Neural progenitor cell (in vitro differentiated cells): ENCODE data around the gene GPR65. TPM values are rescaled to one million over a fixed set of nuclear protein-coding genes. Genes with fewer than 3 reads are reported as not detected.
"Not testable (repeated sequence)": the region's sequence is repeated elsewhere in the genome, so short reads cannot be mapped to it uniquely, and the experiment has no call there.

Experiments used
- DNase-seq: peaks from one replicate; pipeline ENCODE4 v3.0.0-alpha.2; 2016; ENCODE audit warnings: low spot score
- H2AFZ ChIP-seq: fragments of 200-600 bp; sonication (generic); replicated peaks from 2 replicates; pipeline ENCODE4 v1.6.1; 2016; ENCODE audit warnings: antibody characterized with exemption
- H3F3A ChIP-seq: fragments of 200-600 bp; sonication (generic); 2 replicates; pipeline ENCODE4 v1.6.1; 2016; ENCODE audit warnings: antibody characterized with exemption, low read depth
- H3K27ac ChIP-seq: fragments of 200-600 bp; sonication (generic); 2 replicates; pipeline ENCODE4 v1.5.1; 2016; ENCODE audit warnings: mild to moderate bottlenecking
- H3K27me3 ChIP-seq: fragments of 200-600 bp; sonication (generic); 2 replicates; pipeline ENCODE4 v1.6.1; 2016; ENCODE audit warnings: mild to moderate bottlenecking, moderate library complexity
- H3K36me3 ChIP-seq: fragments of 200-600 bp; sonication (generic); 2 replicates; pipeline ENCODE4 v1.5.1; 2016
- H3K4me1 ChIP-seq: fragments of 200-600 bp; sonication (generic); 2 replicates; pipeline ENCODE4 v1.6.1; 2016; ENCODE audit warnings: mixed run types
- H3K4me2 ChIP-seq: fragments of 200-600 bp; sonication (generic); 2 replicates; pipeline ENCODE4 v1.6.1; 2016
- H3K4me3 ChIP-seq: fragments of 200-600 bp; sonication (generic); 2 replicates; pipeline ENCODE4 v1.5.1; 2016
- H3K79me2 ChIP-seq: fragments of 200-600 bp; sonication (generic); 2 replicates; pipeline ENCODE4 v1.6.1; 2016; ENCODE audit warnings: low read depth
- H3K9ac ChIP-seq: fragments of 200-600 bp; sonication (generic); 2 replicates; pipeline ENCODE4 v1.6.1; 2016
- H3K9me3 ChIP-seq: fragments of 200-600 bp; sonication (generic); 2 replicates; pipeline ENCODE4 v1.5.1; 2016; ENCODE audit warnings: low read depth
- H4K20me1 ChIP-seq: fragments of 200-600 bp; sonication (generic); 2 replicates; pipeline ENCODE4 v1.6.1; 2016; ENCODE audit warnings: low read depth
- H3K27ac Mint-ChIP-seq: 3 replicates; pipeline ENCODE4 v1.8.0; 2021; ENCODE audit warnings: mixed read lengths
- H3K27me3 Mint-ChIP-seq: 2 replicates; pipeline ENCODE4 v1.8.0; 2022; ENCODE audit warnings: low read depth, mild to moderate bottlenecking, inconsistent platforms, moderate library complexity, mixed read lengths; ENCODE audit not compliant: insufficient read depth
- H3K36me3 Mint-ChIP-seq: 3 replicates; pipeline ENCODE4 v1.8.0; 2021; ENCODE audit warnings: mixed read lengths
- H3K4me1 Mint-ChIP-seq: 3 replicates; pipeline ENCODE4 v1.8.0; 2021; ENCODE audit warnings: mixed read lengths
- H3K4me3 Mint-ChIP-seq: 3 replicates; pipeline ENCODE4 v1.8.0; 2021; ENCODE audit warnings: mild to moderate bottlenecking, moderate library complexity, mixed read lengths
- H3K9me3 Mint-ChIP-seq: 3 replicates; pipeline ENCODE4 v1.8.0; 2020; ENCODE audit warnings: mixed read lengths
- CTCF ChIP-seq: fragments of 200-600 bp; sonication (generic); IDR thresholded peaks from 2 replicates; pipeline ENCODE4 v1.5.1; 2017; ENCODE audit warnings: antibody characterized with exemption, mild to moderate bottlenecking
- EZH2 ChIP-seq: fragments of 200-600 bp; sonication (generic); IDR thresholded peaks from 2 replicates; pipeline ENCODE4 v1.6.1; 2017; ENCODE audit warnings: antibody characterized with exemption, mild to moderate bottlenecking, moderate library complexity
- EZH2phosphoT487 ChIP-seq: fragments of 200-600 bp; sonication (generic); IDR thresholded peaks from 2 replicates; pipeline ENCODE4 v1.6.1; 2017; ENCODE audit warnings: antibody characterized with exemption
- total RNA-seq: library from RNA; depleted of rRNA; stranded (reverse); fragments of >200 nt; gene quantifications from 2 replicates; pipeline ENCODE4 v1.2.3, GENCODE V29; 2015; ENCODE audit warnings: low replicate concordance

GPR65 gene
- total RNA-seq, 1 donor from 2014 or later, result not detected

GRCh38 chr14:88016768-88017167 lies 11.8 kb downstream of the GPR65 start:
- no peaks in the 10 kb centered on the region for H3K4me1 Mint-ChIP-seq
- H3K27ac Mint-ChIP-seq, result no peak overlapping the region
- H3K4me3 Mint-ChIP-seq, result no peak overlapping the region
- Histone ChIP-seq H2AFZ (no peak overlapping the region), H3K27me3 (no peaks in the 10 kb centered on the region), H3K4me1 (peaks cover 3% of the 10 kb centered on the region), H4K20me1 (no peaks in the 10 kb centered on the region), H3K4me2 (no peak overlapping the region), H3K4me3 (no peak overlapping the region), H3K36me3 (no peaks in the 10 kb centered on the region), H3K79me2 (no peaks in the 10 kb centered on the region), H3K9ac (no peak overlapping the region), H3F3A (no peaks in the 10 kb centered on the region), H3K27ac (no peak overlapping the region), H3K9me3 (no peaks in the 10 kb centered on the region)
- TF ChIP-seq EZH2 (no peak), EZH2phosphoT487 (no peak), CTCF (no peak)
- no peak for DNase-seq
- H3K27me3 Mint-ChIP-seq, result no peaks in the 10 kb centered on the region
- peaks cover 2% of the 10 kb centered on the region for H3K9me3 Mint-ChIP-seq
- H3K36me3 Mint-ChIP-seq, result no peaks in the 10 kb centered on the region

DNA sequence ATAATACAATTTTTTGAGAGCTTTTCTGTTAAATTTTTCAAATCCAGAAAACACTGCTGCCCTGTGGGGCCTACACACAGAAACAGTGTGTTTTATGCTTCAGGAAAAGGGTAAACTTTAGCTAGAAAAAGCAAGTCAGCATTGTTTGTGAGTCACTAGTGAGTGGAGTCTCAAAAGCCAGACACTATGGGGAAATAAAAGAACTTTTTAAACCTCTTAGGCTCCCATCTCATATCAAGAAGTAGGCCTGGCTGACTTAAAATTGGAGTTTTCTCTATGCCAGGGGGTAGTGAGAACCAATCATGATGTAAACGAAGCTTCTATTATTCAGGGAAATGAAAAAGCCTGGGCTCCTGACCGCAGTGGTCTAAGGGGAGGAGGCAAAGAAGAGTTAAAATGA lies 12.6 kb downstream of the GPR65 start:
- no peak overlapping the region for H3K9ac ChIP-seq
- H2AFZ ChIP-seq, result peak overlapping the region; percentile 20
- no peak overlapping the region for H3K4me3 ChIP-seq

GRCh38 chr14:88023658-88024187 lies 18.8 kb downstream of the GPR65 start:
- Histone ChIP-seq H3K4me1 (peaks cover 15% of the 10 kb centered on the region), H3K27me3 (no peaks in the 10 kb centered on the region), H3K27ac (no peak overlapping the region), H3K4me2 (peak overlapping the region; percentile 54), H3K9me3 (no peaks in the 10 kb centered on the region), H3K9ac (no peak overlapping the region), H2AFZ (peak overlapping the region; percentile 98), H3K79me2 (no peaks in the 10 kb centered on the region), H3K4me3 (no peak overlapping the region), H3F3A (no peaks in the 10 kb centered on the region), H3K36me3 (no peaks in the 10 kb centered on the region), H4K20me1 (no peaks in the 10 kb centered on the region)
- DNase-seq, result no peak
- Mint-ChIP-seq H3K4me1 (peaks cover 16% of the 10 kb centered on the region), H3K36me3 (no peaks in the 10 kb centered on the region), H3K4me3 (no peak overlapping the region), H3K9me3 (no peaks in the 10 kb centered on the region), H3K27me3 (no peaks in the 10 kb centered on the region), H3K27ac (peak overlapping the region; percentile 62)
- no peak for TF ChIP-seq EZH2phosphoT487
- no peak for TF ChIP-seq CTCF
- TF ChIP-seq EZH2, result no peak

More for the DNA sequence above, 12.6 kb downstream of the GPR65 start:
- Histone ChIP-seq H3K27ac (no peak overlapping the region), H3K9me3 (no peaks in the 10 kb centered on the region), H3K27me3 (no peaks in the 10 kb centered on the region), H3K79me2 (no peaks in the 10 kb centered on the region), H3F3A (no peaks in the 10 kb centered on the region), H3K4me2 (no peak overlapping the region), H4K20me1 (no peaks in the 10 kb centered on the region), H3K4me1 (peaks cover 3% of the 10 kb centered on the region), H3K36me3 (no peaks in the 10 kb centered on the region)
- no peak overlapping the region for H3K4me3 Mint-ChIP-seq
- TF ChIP-seq EZH2, result no peak
- TF ChIP-seq EZH2phosphoT487, result no peak
- no peak for TF ChIP-seq CTCF
- H3K27ac Mint-ChIP-seq, result no peak overlapping the region
- no peaks in the 10 kb centered on the region for H3K36me3 Mint-ChIP-seq
- H3K4me1 Mint-ChIP-seq, result no peaks in the 10 kb centered on the region
- H3K9me3 Mint-ChIP-seq, result peaks cover 2% of the 10 kb centered on the region
- H3K27me3 Mint-ChIP-seq, result no peaks in the 10 kb centered on the region
- no peak for DNase-seq

- H3K36me3 ChIP-seq, H3K27ac ChIP-seq, DNase-seq, H3K9me3 ChIP-seq, H3K9ac ChIP-seq, H3K27me3 Mint-ChIP-seq, H3K4me3 ChIP-seq, H3K36me3 Mint-ChIP-seq, H3K79me2 ChIP-seq, H3K27me3 ChIP-seq, H3F3A ChIP-seq, H3K9me3 Mint-ChIP-seq, H3K4me3 Mint-ChIP-seq, H4K20me1 ChIP-seq, H3K27ac Mint-ChIP-seq, H2AFZ ChIP-seq: not testable (repeated sequence)
- peaks cover 16% of the 10 kb centered on the region for H3K4me1 Mint-ChIP-seq
- peaks cover 15% of the 10 kb centered on the region for H3K4me1 ChIP-seq
- H3K4me2 ChIP-seq, result peak overlapping the region; percentile 54
Measured at GRCh38 chr14:88024252-88025086, 19.5 kb downstream of the GPR65 start.
